GM18508 (cell line): ENCODE measurements around the gene AARSD1.
"Not testable (repeated sequence)": the region's sequence is repeated elsewhere in the genome, so short reads cannot be mapped to it uniquely, and the experiment has no call there.

Experiments used
- ATAC-seq: cut with Tn5 transposase; IDR thresholded peaks from one replicate; pipeline ENCODE4 v1.9.1; 2021; ENCODE audit warnings: moderate number of reproducible peaks; ENCODE audit not compliant: insufficient read depth, unreplicated experiment

The AARSD1 gene

GRCh38 chr17:42982266-42982665 lies 18.0 kb upstream of the AARSD1 start:
- no peak for ATAC-seq

GRCh38 chr17:42980766-42981397 lies 16.6 kb upstream of the AARSD1 start:
- no peak for ATAC-seq

- no peak for ATAC-seq
These were observed 16.1 kb upstream of the AARSD1 start, which contains the start of gene RUNDC1 for GRCh38 chr17:42980274-42980765. Gene RUNDC1, plus strand, starts transcription at chr17:42980565. Its CDS starts 12 bp downstream, at chr17:42980577.

- ATAC-seq: no peak
These were observed 15.4 kb upstream of the AARSD1 start, which contains the start of gene PTGES3L for GRCh38 chr17:42979511-42980273. Gene PTGES3L, minus strand, starts transcription at chr17:42980080. Its CDS starts 27 bp downstream, at chr17:42980053.

GRCh38 chr17:42975701-42976100 lies 11.4 kb upstream of the AARSD1 start:
- ATAC-seq: not testable (repeated sequence)

- no peak for ATAC-seq
These were observed 11.0 kb upstream of the AARSD1 start for GRCh38 chr17:42975265-42975664.

- ATAC-seq: not testable (repeated sequence)
These were observed 9.1 kb upstream of the AARSD1 start for GRCh38 chr17:42973323-42973722.

GRCh38 chr17:42971589-42971988 lies 7.3 kb upstream of the AARSD1 start:
- no peak for ATAC-seq

GRCh38 chr17:42969001-42969581 lies 4.8 kb upstream of the AARSD1 start:
- ATAC-seq: no peak

- ATAC-seq: no peak
These were observed 3.7 kb upstream of the AARSD1 start for GRCh38 chr17:42967925-42968324.

GRCh38 chr17:42953669-42954068 lies 10.6 kb downstream of the AARSD1 start:
- no peak for ATAC-seq

GRCh38 chr17:42950044-42950783 lies 14.0 kb downstream of the AARSD1 start:
- no peak for ATAC-seq

- no peak for ATAC-seq
These were observed 17.4 kb downstream of the AARSD1 start for GRCh38 chr17:42946812-42947211.

- no peak for ATAC-seq
These were observed 20.0 kb downstream of the AARSD1 start for GRCh38 chr17:42944211-42944610.

GRCh38 chr17:42937712-42938596 lies 26.3 kb downstream of the AARSD1 start:
- ATAC-seq: no peak

- no peak for ATAC-seq
These were observed 34.8 kb downstream of the AARSD1 start for GRCh38 chr17:42929497-42929844.

GRCh38 chr17:42928714-42929496 lies 35.3 kb downstream of the AARSD1 start:
- no peak for ATAC-seq

- ATAC-seq: no peak
These were observed 39.4 kb downstream of the AARSD1 start for GRCh38 chr17:42924891-42925290.

- ATAC-seq: not testable (repeated sequence)
These were observed 40.8 kb downstream of the AARSD1 start for GRCh38 chr17:42923472-42923871.
